Measurements from ENCODE around the gene P4HA3.

The P4HA3 gene

GRCh38 chr11:74257959-74258553 is 53.4 kb downstream of the P4HA3 start:
- DNase-seq, result peak; percentile 51

GRCh38 chr11:74256378-74257133 is 54.9 kb downstream of the P4HA3 start:
- no peak for DNase-seq

DNA sequence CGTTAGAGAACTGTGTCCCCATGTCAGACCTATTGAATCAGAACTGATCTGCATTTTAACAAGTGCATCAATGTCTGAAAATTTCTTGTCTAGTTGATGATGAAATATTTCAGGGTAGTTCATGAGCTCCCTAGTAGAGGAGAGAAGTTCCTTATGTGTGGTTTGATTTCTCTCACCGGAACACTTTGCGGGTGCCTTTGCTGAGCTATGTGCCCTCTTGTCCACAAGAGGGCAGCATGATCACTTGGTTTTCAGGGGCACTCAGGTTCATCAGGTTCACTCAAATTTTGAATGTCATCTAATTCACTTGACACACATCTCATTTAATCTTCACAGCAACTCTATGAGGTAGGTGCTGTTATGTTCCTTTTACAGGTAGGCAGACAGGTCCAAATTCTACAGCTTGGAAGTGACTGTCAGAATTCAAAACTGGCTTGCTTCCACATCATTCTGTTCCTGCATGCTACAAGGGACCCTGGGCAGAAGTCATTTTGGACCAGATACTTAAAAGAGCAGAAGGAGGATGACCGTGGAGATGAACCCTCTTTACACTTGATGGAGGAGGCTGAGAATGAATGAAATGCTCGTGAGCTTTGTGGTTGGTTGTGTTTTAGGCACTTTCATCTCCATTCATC is 55.6 kb downstream of the P4HA3 start:
- DNase-seq, result peak; percentile 85

DNA sequence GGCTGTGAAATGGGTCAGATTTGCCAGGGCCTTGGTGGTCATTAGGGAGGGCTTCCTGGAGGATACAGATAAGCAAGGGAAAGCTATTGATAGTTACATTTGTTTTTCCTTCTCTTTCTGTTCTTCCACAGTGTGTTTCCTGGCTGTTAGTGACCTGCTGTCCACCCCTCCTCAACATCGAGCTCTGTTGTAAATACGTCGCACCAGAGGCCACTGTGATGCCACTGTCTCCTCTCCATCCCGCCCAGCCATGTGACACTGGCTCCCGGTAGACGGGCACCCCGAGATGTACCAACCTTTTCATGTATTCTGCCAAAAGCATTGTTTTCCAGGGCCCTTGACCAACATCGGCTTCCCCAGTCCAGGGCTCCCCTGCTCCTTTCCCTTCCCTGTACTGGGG is 58.1 kb downstream of the P4HA3 start:
- no peak for DNase-seq

DNA sequence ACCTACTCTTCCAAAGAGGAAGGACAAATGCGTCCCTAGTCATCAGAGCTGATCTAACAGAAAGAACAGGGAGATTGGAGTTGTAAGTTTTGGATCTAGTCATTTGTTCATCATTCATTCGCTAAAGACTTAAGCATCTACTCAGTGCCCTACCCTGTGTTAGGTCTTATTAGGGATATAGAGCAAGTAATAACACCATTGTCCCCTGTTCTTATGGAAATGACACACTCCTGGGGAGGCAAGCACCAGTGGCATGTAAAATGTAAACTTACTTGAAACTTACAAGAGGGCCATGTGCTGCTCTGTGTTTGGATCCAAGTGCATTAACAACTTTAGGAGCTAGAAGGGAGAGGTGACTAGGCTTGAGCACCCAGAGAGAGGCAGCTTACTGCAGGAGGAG is 61.9 kb downstream of the P4HA3 start:
- DNase-seq, result no peak

DNA sequence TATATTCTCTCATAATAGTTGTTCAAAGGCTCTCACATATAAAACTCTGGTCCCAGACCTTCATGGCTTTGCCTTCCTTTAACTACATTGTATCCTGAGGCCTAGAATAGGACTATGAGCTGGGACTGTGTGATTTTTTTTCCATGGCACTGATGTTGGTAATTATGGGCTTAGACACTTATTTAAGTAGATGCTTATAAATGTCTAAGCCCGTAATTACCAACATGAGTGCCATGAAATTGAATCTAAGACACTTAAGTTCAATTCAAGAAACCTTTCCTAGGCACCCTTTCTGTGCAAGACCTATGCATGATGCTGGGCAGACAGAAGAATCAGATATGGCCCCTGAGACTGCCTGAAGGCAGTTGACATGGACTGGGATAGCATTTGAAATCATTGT is 63.0 kb downstream of the P4HA3 start:
- DNase-seq, result no peak

DNA sequence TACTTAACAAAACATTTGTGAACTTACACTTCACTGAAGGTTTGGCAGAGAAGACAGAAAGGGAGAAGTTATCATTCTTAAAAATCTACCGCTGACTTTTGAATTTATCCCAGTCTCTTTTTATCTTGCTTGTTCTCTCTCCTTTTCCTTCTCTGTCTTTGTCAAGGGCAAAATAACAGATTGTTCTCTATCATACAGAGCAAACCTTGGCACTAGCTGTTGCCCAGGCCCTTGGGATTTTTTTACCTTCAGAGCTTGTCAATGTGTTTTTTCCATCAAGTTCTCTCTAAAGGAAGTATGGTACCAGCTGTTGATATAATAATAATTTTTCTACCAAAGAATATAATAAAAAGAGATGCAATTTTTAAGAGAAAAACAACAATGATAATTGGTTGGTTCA is 73.2 kb downstream of the P4HA3 start:
- DNase-seq, result no peak

DNA sequence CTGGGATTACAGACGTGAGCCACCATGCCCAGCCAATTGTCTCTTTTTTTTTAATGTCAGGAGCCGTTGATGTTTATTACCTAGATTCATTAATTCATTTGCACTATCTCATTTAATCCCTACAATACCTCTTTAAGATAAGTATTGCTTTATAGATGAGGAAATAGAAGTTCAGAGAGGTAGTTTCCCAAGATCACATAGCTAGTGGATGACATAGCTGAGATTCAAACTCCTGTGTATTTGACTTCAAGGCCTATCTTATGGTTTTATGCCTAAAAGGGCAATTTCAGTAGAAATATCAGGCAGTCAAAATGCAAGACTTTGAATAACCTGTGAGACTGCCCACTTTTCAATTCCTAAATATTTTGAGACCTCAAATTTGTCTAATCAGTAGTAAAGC is 73.9 kb downstream of the P4HA3 start:
- DNase-seq, result no peak

DNA sequence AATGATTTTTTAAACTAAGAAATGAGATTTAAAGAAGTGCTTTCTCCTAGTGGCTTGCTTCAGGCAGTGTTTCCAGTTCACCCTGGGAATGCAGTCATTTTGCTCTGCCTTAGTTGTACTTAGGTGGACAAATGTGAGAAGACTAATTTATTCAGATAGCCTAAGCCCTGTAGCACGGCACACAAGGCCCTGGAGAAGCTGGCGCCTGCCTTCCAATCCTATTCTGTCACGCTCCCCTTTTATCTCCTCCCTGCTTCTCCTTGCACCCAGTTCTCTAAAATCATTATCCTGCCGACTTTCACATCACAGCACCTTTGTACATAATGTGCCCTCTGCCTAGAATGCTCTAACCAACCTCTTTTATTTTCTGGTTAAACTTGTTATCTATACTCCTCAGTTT is 76.3 kb downstream of the P4HA3 start:
- DNase-seq, result no peak

DNA sequence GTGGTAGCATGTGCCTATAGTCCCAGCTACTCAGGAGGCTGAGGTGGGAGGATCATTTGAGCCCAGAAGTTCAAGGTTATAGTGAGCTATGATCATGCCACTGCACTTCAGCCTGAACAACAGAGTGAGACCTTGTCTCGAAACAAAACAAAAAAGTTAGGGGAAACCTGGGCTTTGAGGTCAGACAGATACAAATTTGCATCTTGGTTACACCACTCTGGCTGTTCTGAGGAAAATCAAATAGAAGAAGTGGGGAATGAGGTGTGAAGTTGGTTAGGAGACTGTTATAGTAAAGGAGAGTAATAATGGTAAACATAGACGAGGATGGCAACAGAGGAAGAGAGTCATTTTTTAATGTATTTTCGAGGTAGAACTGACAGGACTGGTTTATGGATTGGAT is 77.8 kb downstream of the P4HA3 start:
- DNase-seq, result no peak

- no peak for DNase-seq
Observed at GRCh38 chr11:74232311-74232950, 79.0 kb downstream of the P4HA3 start.

DNA sequence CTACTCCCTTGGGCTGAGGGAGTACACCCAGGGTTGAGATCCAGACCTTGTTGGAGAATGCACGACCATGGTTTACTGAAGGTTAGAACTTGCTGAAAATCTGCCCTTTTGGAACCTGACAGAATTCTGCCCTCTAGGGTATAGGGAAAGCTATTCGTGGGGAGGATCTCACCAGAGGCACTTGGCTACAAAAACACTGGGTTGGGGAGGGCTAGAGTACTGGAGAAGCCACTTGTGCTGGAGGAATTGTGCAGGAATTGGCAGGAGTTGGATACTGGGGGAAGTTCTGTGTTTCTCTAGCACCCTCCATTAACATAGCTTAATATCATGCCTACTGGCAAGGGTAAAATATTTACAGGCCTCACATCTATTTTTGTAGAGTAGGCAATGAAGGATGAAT is 84.5 kb downstream of the P4HA3 start:
- DNase-seq, result no peak

GRCh38 chr11:74225565-74225964 is 85.9 kb downstream of the P4HA3 start:
- no peak for DNase-seq

GRCh38 chr11:74221816-74222215 is 89.6 kb downstream of the P4HA3 start:
- DNase-seq, result no peak

DNA sequence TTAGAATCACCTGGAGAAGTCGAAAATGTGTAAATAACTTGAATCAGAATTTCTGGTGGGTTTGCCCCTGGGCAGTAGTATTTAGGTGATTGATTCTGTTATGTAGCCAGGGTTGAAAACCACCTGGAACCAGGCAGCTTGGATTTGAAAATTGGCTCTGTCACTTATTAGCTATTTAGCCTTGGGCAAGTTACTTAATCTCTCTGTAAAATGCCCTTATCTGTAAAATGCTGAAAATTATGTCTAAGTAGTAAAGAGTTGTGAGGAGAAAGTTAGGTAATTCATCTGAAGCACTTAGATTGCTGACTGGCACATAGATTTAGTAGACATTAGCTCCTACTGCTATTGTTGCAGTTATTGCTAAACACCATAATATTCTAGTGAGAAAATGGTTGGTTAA is 91.1 kb downstream of the P4HA3 start:
- DNase-seq, result no peak

Measured in NCI-H510A treated with DMSO at 0.1 percent for 48 hours (cell line).